Epidermal melanocyte (primary cell): ENCODE data around the gene RPL27A.

Source experiments
- DNase-seq: peaks from one replicate; pipeline ENCODE4 v3.0.0; 2011; ENCODE audit warnings: low spot score; ENCODE audit not compliant: insufficient read length

The RPL27A gene

GRCh38 chr11:8720868-8721608 lies 38.4 kb downstream of the RPL27A start:
- DNase-seq = no peak

GRCh38 chr11:8721609-8722500 lies 39.3 kb downstream of the RPL27A start:
- DNase-seq = no peak

- DNase-seq = no peak
Observed at GRCh38 chr11:8722809-8723208, 40.2 kb downstream of the RPL27A start.

GRCh38 chr11:8723711-8724110 lies 41.1 kb downstream of the RPL27A start:
- no peak for DNase-seq

GRCh38 chr11:8724682-8725081 lies 42.1 kb downstream of the RPL27A start:
- DNase-seq = no peak

GRCh38 chr11:8726395-8726794 lies 43.8 kb downstream of the RPL27A start:
- DNase-seq = no peak

GRCh38 chr11:8728563-8728962 lies 46.0 kb downstream of the RPL27A start:
- DNase-seq = no peak

GRCh38 chr11:8729067-8729466 lies 46.5 kb downstream of the RPL27A start:
- DNase-seq = no peak

- no peak for DNase-seq
Observed at GRCh38 chr11:8729837-8730696, 47.5 kb downstream of the RPL27A start.

- no peak for DNase-seq
Observed at GRCh38 chr11:8730697-8731020, 48.1 kb downstream of the RPL27A start.

- DNase-seq = no peak
Observed at GRCh38 chr11:8731647-8732323, 49.2 kb downstream of the RPL27A start.

- no peak for DNase-seq
Observed at GRCh38 chr11:8732324-8732670, 49.7 kb downstream of the RPL27A start.

GRCh38 chr11:8732748-8733241 lies 50.2 kb downstream of the RPL27A start:
- peak; percentile 69 for DNase-seq

GRCh38 chr11:8733852-8734251 lies 51.3 kb downstream of the RPL27A start:
- no peak for DNase-seq

GRCh38 chr11:8735094-8735493 lies 52.5 kb downstream of the RPL27A start:
- no peak for DNase-seq

GRCh38 chr11:8739309-8739793 lies 56.8 kb downstream of the RPL27A start:
- DNase-seq = no peak
